ENCODE data around the gene EYA2.

Gene EYA2

GRCh38 chr20:46984405-46984804 is 89.8 kb downstream of the EYA2 start:
- no peak overlapping the region for H3K4me3 ChIP-seq (ENCODE audit: low read depth, low read length)
- TF ChIP-seq CTCF (IDR thresholded peaks at IDR 0.05; ENCODE audit: control insufficient read depth, extremely low read depth, insufficient read depth): no peak
- DNase-seq (ENCODE audit: low read depth): no peak

GRCh38 chr20:46985250-46985649 is 90.6 kb downstream of the EYA2 start:
- no peak for TF ChIP-seq CTCF (IDR thresholded peaks at IDR 0.05; ENCODE audit: control insufficient read depth, extremely low read depth, insufficient read depth)
- DNase-seq (ENCODE audit: low read depth): peak; percentile 36
- no peak overlapping the region for H3K4me3 ChIP-seq (ENCODE audit: low read depth, low read length)

- TF ChIP-seq CTCF (IDR thresholded peaks at IDR 0.05; ENCODE audit: control insufficient read depth, extremely low read depth, insufficient read depth): no peak
- no peak overlapping the region for H3K4me3 ChIP-seq (ENCODE audit: low read depth, low read length)
- DNase-seq (ENCODE audit: low read depth): no peak
Observed at GRCh38 chr20:46985671-46986070, 91.0 kb downstream of the EYA2 start.

GRCh38 chr20:46987001-46987400 is 92.4 kb downstream of the EYA2 start:
- DNase-seq (ENCODE audit: low read depth): no peak
- no peak overlapping the region for H3K4me3 ChIP-seq (ENCODE audit: low read depth, low read length)
- no peak for TF ChIP-seq CTCF (IDR thresholded peaks at IDR 0.05; ENCODE audit: control insufficient read depth, extremely low read depth, insufficient read depth)

GRCh38 chr20:46990017-46990595 is 95.5 kb downstream of the EYA2 start:
- no peak for TF ChIP-seq CTCF (IDR thresholded peaks at IDR 0.05; ENCODE audit: control insufficient read depth, extremely low read depth, insufficient read depth)
- peak overlapping the region; percentile 30 for H3K4me3 ChIP-seq (ENCODE audit: low read depth, low read length)
- no peak for DNase-seq (ENCODE audit: low read depth)

DNA sequence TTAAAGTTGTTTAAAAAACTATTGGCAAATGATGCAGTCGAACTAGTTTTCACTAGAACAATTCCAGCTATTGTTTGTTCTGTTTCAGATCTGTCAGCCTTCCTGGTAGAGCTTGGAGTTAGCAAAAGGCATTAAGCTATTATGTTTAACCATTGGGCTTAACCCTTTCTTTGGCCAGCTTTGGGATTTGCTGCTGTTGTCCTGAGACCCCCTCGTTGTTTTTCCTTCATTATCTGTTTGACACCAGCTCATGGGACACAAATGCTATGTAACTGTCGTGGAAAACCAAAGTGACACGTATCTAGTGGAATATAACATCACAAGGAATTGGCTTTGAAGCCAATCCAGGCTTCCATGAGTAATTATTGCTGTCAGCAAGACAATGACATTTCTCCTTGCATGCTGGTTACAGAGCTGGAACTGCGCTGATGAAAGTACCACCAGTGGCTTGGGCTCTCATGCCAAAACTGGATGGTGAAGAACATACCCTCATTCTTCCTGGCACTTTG is 96.0 kb downstream of the EYA2 start:
- peak overlapping the region; percentile 30 for H3K4me3 ChIP-seq (ENCODE audit: low read depth, low read length)
- DNase-seq (ENCODE audit: low read depth): peak; percentile 88
- TF ChIP-seq CTCF (IDR thresholded peaks at IDR 0.05; ENCODE audit: control insufficient read depth, extremely low read depth, insufficient read depth): no peak

DNA sequence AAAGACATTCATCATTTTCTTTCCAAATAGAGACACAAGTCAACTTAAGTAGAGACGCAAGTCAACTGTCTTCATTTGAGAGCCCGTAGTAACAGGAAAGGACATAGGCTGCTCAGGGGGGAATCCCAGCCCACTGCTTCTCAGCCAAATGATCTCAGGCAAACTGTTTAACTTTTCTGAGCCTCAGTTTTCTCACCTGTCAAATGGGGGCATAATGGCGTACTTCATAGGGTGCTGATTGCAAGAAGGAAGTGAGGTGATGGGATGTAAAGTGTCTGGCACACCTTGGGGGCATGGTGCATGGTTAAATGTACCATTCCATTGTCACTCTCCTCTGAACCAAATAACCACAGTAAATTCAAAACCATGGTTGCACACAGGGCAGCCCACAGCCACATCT is 96.5 kb downstream of the EYA2 start:
- H3K4me3 ChIP-seq (ENCODE audit: low read depth, low read length): no peak overlapping the region
- no peak for TF ChIP-seq CTCF (IDR thresholded peaks at IDR 0.05; ENCODE audit: control insufficient read depth, extremely low read depth, insufficient read depth)
- no peak for DNase-seq (ENCODE audit: low read depth)

All from LNCaP clone FGC (cell line).